COLO668 (cell line): ENCODE measurements around the gene TMC1.

Experiments
- DNase-seq: peaks from one replicate; lab custom pipeline; 2025; ENCODE audit not compliant: unreplicated experiment; lab: John Stamatoyannopoulos, UW

TMC1 gene

DNA sequence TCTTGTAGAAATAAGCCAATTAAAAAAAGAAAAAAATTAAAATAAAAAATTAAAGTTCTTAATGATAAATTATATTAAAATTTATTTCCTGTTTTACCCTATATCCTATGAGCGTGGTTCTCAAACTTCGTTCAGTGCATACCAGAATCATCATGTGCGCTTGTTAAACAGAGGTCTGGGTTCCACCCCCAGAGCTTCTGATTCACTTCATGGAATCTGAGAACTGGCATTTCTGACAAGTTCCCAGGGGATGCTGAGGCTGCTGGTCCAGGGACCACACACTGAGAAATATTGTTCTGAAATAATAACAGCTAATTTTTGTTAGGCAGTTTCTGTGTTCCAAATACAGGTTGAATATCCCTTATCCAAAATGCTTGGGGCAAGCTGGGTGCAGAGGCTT lies 79.3 kb downstream of the TMC1 start:
- no peak for DNase-seq

DNA sequence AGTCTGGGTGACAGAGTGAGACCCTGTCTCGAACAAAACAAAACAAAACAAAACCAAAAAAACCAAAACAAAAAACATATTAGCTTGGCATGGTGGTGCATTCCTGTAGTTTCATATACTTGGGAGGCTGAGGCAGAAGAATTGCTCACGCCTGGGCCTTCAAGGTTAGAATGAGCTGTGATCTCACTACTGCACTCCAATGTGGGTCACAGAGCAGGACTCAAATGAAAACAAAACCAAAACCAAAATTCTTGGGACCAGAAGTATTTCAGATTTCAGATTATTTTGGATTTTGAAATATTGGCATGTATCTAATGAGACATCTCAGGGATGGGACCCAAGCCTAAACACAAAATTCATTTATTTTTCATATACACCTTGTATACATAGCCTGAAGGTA lies 80.2 kb downstream of the TMC1 start:
- no peak for DNase-seq

DNA sequence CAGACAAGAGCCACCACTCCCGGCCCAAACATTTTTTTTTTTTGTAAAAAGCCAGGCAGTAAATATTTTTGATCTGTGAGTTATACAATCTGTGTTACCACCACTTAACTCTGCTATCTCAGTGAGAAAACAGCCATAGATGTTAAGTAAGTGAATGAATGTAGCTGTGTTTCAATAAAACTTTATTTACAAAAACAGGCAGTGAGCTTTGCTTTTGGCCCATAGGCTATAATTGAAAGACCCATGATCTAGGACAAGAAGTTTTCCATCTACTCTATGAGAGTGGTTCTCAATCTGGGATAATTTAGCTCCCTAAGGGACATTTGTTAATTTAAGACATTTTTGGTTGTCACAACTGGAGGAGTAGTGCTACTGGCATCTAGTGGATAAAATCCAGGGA lies 91.0 kb downstream of the TMC1 start:
- no peak for DNase-seq

DNA sequence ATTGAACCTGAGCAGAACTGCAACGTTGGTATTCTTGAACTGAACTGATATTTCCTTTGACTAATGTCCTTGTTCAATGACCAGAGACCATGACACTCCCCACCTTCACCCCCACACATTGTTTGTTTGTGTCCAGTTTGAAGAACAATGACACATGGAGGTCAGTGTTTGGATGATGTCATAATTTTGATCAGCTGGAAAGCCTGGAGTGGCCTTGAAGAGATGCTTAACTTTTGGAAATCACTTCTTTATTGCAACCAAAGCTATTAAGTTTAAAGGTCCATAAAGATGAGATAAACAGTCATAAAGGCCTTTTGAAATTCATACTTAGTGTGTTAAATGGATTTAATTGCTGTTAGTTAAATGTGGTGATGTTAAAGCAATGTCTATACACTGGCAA lies 92.7 kb downstream of the TMC1 start:
- DNase-seq: no peak

DNA sequence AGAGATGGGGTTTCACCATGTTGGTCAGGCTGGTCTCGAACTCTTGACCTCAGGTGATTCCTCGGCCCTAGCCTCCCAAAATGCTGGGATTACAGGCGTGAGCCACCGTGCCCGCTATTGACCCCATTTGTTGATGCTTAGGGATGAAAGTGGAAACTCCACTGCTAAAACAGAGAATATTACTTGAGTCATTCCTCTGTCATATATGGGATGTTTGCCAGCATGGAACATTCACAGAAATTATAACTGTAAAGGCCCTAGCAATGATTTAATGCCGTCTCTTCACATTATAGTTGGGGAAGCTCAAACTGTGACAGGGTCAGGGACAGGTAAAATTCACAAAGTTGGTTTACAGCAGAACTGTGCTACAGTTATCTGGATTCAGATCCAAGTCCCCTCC lies 94.5 kb downstream of the TMC1 start:
- DNase-seq: no peak

DNA sequence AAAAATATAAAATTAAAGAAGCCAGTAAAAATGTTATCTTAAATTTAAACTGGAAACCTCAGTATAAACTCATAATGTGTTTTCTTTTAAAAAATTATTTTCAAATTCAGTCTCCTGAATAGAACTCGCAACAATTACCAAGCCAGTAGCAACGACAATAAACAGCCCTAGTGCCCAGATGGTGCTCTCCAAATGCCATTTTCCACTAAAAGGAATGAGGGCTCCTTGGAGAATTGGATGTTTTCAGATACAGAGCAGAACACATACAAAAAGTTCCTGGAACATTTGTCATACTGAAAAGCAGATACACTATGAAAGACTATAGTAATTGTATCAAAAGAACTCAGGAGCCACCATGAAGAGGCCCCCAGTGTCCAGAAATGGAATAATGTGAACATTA lies 97.4 kb downstream of the TMC1 start:
- no peak for DNase-seq

DNA sequence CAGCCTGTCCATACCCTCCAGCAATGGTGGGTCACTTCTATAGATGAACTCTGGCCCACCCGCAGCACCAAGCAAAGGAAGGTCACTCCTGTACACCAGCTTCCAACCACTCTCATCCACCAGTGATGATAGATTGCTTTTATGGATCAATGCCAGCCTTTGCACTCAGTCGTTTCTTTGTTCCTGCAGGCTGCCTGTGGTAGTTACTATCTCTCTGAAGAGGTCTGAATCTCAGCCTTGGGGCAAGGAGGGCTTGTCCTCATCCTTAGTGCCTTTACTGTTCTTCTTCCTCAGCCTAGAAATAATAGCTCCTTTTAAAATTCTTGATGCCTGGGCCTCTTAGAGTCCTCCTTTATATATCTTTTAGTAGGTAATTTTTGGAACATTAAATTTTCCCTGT lies 100.8 kb downstream of the TMC1 start:
- no peak for DNase-seq

DNA sequence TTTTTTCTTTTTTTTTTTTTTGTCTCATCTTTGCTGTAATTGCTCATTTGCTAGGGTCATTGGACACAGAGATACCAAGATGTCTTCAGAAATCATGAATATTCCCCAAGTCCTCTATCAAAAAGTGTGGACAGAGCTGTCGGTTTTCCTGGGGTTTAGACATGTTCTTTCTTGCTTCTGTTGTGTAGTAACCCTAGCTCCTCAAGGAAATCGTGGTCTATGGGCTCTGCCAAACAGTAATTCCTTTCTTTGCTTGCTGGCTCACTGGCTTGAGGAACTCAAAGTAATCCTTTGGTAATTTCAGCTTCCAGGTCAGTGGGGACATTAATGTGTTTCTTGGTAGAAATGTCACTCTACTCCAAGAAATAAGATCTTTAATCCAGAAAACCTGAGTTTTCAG lies 101.7 kb downstream of the TMC1 start:
- no peak for DNase-seq

DNA sequence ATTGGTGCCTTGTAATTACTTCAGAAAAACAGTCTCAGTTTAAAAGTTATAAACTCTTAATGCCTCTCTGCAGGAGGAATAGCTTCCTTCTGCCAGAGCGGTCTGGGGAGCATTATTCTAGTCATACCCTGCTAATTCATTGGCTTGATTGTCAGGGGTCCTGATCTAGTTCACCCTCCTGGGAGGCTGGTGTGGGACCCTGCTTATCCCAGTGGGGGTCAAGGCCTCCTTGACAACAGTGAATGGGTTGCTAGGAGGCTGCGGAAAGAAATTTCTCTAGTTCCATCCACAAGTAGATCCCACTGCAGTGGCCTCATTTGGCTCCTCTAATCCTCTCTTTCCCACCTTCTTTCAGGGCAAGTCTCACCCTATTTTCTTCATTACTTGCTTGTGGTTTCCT lies 105.7 kb downstream of the TMC1 start:
- DNase-seq: no peak

DNA sequence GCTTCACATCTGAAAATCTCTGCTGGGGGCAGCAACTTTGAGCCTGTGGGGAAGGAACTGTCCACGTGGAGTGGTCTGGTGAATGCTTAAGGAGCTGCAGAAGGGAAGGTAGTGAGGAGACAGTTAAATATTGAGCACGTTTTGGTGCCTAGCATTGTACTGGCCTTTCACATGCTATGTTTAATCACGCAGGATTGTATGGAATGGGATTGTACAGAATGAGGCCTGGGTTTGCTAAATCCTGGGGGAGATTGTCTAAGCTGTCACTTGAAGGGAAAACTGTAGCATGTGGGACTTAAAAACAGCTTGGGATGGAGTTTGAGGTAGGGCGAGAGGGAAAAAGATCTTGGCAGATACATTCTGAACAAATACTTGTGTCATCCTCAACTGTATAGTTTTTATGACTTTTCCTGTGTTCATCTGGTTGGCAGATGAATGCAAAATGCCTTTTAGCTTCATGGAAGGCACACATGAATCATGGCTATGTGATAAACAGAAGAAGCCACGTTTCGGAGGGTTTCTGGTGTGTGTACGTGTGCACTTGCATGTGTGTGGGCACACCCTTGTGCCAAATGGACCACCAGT lies 106.6 kb downstream of the TMC1 start:
- DNase-seq: no peak

DNA sequence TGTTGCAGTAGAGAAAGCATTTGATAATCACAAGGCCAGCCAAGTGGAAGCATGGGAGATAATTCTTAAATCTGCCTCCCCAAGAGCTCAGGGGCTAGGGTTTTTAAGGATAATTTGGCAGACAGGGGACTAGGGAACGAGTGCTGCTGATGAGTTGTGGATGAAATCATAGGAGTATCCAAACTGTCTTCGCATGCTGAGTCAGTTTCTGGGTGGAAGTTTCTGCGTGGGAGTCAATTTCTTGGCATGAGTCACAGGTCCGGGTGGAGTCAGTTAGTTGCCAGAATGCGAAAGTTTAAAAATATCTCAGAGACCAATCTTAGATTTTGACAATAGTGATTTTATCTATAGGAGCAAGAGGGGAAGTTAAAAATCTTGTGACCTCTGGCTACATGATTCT lies 112.6 kb downstream of the TMC1 start:
- no peak for DNase-seq

DNA sequence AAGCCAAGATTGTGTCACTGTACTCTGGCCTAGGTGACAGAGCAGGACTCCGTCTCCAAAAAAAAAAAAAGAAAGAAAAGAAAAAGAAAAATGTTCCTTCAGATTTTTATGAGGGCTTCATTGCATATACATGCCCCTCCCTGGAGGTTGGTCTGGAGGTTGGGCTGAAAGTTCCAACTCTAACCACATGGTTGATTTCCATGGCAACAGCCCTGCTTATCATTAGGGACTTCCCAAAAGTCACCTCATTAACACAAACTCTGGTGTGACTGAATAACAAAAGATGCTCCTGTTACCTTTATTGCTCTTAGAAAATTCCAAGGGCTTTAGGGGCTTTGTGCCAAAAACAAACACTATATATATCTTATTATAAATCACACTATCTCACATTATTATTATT lies 113.8 kb downstream of the TMC1 start:
- DNase-seq: no peak

DNA sequence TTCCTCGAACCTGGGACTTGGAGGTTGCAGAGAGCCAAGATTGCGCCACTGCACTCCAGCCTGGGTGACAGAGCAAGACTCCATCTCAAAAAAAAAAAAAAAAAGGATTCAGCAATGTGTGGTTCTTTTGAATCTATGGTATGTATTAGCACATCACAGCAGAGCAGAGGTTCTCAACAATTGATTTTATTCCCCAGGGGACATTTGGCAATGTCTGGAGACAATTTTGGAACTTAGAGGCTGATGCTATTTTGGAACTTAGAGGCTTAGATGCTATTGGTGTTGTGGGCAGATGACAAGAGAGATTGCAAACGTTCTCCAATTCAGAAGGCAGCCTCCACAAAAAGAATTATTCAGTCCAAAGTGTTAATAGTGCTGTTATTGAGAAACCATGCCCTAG lies 115.2 kb downstream of the TMC1 start:
- DNase-seq: no peak

DNA sequence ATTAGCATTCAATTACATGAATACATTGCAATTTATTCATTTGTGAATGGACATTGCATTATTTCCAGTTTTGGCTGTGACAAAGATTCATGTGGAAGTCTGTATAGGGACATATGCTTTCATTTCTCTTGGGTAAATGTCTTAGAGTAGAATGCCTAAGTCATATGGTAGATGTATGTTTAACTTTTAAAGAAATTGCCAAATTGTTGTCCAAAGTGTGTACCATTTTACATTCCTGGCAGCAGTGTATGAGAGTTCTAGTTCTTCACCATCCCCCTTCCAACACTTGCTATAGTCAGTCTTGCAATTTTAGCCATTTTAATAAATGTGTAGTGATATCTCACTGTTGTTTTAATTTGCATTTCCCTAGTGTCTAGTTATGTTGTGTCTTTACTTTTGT lies 122.2 kb downstream of the TMC1 start:
- no peak for DNase-seq

DNA sequence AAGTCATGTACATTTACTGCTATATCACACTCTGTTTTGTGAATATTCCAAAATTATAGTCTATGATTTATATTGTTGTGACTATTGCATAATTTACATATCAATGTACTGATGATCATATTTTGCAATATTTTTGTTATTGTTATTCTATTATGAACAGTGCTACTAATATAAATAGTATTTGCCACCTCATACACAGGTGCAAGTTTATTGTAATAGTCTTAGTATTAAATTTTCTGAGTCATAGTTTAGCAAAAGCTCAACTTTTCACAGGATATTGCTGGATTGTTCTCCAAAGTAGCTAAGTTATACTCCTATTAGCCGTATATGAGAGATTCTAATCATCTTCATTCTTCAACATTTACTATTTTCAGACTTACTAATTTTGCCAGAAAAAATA lies 124.7 kb downstream of the TMC1 start:
- DNase-seq: no peak

DNA sequence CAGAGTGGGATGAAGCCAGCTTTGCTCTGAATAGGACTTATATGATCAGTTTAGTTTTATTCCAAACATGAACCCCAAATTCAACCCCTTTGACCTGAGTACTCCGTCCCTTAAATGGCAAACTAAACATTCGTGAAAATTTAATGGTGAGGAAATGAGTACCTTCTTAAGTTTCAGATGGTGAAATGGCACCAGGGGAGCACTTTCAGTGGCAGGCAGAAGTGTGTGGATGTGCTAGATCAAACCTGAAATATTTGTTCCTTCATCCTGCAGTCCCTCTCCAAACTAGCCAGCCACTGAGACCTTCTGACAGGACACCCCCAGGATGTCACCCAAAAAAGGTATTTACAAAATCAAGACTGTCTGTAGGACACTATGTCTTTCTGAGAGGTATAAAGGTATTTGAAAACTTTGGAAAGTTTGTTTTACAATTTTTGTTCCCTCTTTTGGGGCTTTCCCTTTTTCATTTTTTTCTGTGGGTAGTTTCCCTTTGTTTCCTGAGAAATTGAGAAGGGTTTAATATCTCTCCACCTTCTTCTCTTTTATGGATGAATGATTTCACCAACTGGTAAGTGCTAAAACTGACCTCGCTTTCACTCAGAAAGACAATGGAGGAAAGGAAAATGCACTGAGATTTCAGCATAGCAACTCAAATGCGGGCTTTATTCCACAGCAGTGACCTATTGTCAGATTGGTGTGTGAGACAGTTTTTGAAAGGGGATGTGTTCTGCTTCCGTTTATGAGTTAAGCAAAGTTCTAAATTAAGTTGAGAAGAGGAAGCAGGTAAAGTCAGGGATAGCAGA lies 127.1 kb downstream of the TMC1 start:
- DNase-seq: no peak

DNA sequence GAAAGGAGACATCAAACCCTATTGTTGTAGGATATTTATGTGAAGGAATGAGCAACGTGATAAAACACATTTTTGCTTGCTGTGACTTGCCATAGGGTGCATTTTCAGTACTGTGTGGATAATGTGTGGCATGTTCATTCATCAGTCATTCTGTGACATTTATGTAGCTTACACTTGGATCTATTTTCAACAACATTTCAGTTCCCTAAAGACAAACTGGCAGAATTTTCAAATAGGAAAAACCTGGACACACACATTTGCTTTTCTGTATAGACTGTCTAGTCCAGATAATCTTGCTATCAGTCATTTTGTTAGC lies 127.7 kb downstream of the TMC1 start:
- DNase-seq: no peak

DNA sequence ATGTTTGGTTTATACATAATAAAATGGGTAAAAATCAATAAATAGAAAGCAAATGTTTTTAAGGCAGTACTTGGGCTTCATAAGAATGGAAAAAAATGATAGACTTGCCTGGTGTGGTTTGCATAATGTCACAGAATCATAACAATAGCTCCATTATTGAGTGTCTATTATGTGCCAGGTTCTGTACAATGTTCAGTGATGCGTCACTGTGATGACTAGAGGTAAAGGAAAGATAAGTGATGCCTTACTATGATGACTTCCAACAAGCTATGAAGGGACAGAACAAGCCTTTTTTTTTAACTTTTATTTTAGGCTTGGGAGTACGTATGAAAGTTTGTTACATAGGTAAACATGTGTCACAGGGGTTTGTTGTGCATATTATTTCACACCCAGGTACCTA lies 128.8 kb downstream of the TMC1 start:
- DNase-seq: no peak

DNA sequence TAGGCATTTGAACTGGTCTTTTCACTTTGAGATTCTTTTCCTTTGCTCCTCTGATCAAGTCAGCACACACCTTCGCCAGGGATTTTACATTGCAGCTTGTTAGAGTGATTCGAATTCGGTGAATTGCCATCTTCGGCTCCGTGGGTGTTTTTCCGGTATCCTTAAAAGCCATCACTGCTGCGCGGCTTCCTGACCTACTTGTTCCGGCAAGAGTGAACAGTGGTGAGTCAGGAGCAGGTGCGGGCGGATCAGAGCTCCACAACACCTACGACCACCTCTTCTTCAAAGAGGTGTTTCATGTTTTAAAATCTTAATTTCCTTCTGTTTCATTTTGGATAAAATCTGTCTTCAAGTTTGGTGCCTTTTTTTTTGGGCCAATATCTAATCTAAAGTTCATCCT lies 134.6 kb downstream of the TMC1 start:
- DNase-seq: no peak

DNA sequence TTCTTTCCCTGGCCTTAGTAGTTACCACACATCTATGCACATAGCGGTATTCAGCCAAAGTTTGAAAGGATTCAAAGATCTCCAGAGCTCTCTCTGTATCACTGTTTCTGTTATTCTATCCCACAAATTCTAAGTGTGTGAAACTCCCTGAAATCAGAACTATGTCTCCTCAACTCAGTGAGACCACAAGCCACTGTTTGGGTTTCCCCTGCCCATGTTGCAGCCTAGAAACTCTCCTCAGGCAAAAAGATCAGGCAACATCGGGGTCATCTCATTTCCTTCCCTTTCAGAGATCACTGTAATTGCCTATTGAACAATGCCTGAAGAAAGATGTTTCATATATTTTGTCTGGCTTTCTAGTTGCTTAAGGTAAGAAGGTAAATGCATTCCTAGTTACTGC lies 135.6 kb downstream of the TMC1 start:
- DNase-seq: no peak

DNA sequence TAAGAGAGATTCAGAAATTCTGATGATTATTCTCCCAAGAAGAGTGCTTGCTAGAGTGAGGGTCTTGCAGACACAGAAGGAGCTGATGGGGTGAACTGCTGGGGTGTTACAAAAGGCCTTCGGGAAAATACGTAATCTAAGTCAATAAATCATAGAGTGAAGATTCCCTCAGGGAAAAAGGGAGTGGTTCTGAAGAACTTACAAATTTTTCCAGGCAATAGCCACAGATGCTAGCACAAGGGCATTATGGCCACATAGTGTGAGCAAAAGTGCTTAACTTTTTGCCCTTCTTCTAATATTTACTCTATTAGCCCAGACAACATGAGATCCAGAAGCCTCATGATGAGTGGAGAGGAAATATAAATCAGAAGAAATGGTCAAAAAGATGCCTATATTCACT lies 137.3 kb downstream of the TMC1 start:
- no peak for DNase-seq

DNA sequence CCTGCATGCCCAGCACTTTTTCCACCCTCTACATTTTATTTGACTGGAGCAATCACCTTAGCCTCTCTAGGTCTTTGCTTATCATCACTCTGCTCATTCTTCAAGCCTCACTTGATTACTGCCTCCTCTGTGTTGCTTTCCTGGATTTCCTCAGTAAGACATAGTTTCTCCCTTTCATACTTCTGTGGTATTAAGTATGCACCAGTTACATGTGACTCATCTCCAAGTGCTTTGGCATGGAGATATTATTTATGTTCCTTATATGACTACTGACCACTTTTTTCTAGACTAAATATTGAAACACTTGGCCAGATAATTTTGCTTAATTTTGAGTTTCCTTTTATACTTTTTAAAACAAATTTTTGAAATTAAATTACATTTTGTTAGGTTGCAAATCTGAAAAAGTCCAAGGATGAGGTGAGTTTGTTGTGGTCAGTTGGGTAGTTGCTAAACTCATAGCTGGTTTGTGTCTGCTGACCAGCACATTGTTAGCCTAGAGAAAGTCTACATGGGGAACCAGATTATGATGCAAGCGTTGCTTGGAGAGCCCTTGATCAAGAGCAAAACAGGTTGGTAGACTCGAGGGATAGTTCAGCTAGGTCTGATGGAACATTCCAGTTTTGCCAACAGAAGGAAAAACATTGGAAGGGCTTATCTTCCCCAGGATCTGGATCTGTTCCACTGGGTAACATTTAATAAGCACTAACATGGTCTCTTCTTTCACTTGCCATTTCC lies 140.2 kb downstream of the TMC1 start:
- no peak for DNase-seq

DNA sequence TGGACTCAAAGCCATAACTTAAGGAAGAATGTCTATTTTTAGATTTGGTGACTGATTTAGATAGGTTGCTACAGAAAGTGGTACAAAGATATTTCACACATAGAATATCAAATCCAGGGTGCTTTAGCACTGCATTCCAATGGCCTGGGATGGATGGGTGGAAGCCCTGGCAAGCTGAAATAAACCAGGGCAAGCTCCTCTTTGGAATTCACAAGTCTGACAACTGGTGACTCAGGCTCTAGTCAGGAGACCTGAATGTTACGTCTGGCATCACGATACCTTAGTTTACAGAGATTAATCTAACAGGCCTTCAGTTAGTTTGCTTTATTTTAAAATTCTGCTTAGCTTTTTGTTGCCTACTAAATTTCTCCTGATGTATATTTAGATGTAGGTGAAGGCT lies 144.0 kb downstream of the TMC1 start:
- no peak for DNase-seq
